ENCODE results near the gene SBSN. TPM values are rescaled to one million over a fixed set of nuclear protein-coding genes. Genes with fewer than 3 reads are reported as not detected.

Gene SBSN
- total and polyA plus RNA-seq, 9 of the 15 experiments (the other 6 are each of a cell fraction or from before 2014, with no cell fraction given): 0.05 TPM; not detected in 8

- TF ChIP-seq GTF2B (IDR thresholded peaks at IDR 0.05; ENCODE audit: extremely low read depth, insufficient read length) (no peak), PCBP1 (IDR thresholded peaks at IDR 0.05; ENCODE audit: low read depth, low read length, poor library complexity, severe bottlenecking) (peak; percentile 44), ZSCAN29 (IDR thresholded peaks at IDR 0.05) (peak; percentile 75), GMEB1 (CRISPR knock-in tag; IDR thresholded peaks at IDR 0.05) (peak; percentile 56), NBN (IDR thresholded peaks at IDR 0.05; ENCODE audit: low read depth) (no peak), ZFP36 (IDR thresholded peaks at IDR 0.05; ENCODE audit: low read depth, low read length, partially characterized antibody) (no peak), PRPF4 (IDR thresholded peaks at IDR 0.05; ENCODE audit: insufficient read depth, low read depth, low read length, poor library complexity, severe bottlenecking) (no peak), DMBX1 (CRISPR knock-in tag; IDR thresholded peaks at IDR 0.05; ENCODE audit: borderline replicate concordance) (0 out of 2 replicates have a peak, but pooled peaks have one; percentile 24), RAD21 (CRISPR knock-in tag; conservative IDR thresholded peaks at IDR 0.05 in 1 of 2, IDR thresholded peaks at IDR 0.05 in 1 of 2) (peak in 1 of 2 experiments; percentile 15; a peak in 1 of 4 replicates), ZNF3 (CRISPR knock-in tag; IDR thresholded peaks at IDR 0.05) (no peak), AFF1 (IDR thresholded peaks at IDR 0.05; ENCODE audit: low read depth in 1 of 2, partially characterized antibody in 2 of 2) (peak in 1 of 2 experiments; percentile 80), ZBTB8A (IDR thresholded peaks at IDR 0.05; ENCODE audit: partially characterized antibody) (no peak), MBD2 (IDR thresholded peaks at IDR 0.05; ENCODE audit: borderline replicate concordance, low read depth) (peak; percentile 76), RBM25 (IDR thresholded peaks at IDR 0.05; ENCODE audit: low read depth, low read length, severe bottlenecking) (no peak), THRB (CRISPR knock-in tag; conservative IDR thresholded peaks at IDR 0.05) (no peak), ZNF197 (CRISPR knock-in tag; IDR thresholded peaks at IDR 0.05; ENCODE audit: low read depth) (0 out of 2 replicates have a peak, but pooled peaks have one; percentile 49), PKNOX1 (IDR thresholded peaks at IDR 0.05) (peak; percentile 18; the same call in 1 of the 2 replicates)
Observed at GRCh38 chr19:35545001-35545854, 17.1 kb upstream of the SBSN start, which contains the start of gene TMEM147 (continued).

Data from K562 (cell line).